ENCODE data around the gene TNFRSF4. TPM values are rescaled to one million over a fixed set of nuclear protein-coding genes. Genes with fewer than 3 reads are reported as not detected.

The TNFRSF4 gene
- total and polyA plus RNA-seq, 9 of the 15 experiments (the other 6 are each of a cell fraction or from before 2014, with no cell fraction given) = 0.07 to 0.44 (median 0.19) TPM; not detected in 5

- CTCF ChIA-PET (ENCODE audit: low intra/inter-chr PET ratio) = no interaction called here
- no peak overlapping the region for H2AFZ ChIP-seq (ENCODE audit: low read depth, low read length)
- H3K9me1 ChIP-seq (ENCODE audit: control insufficient read depth, insufficient read depth, low read length) = no peaks in the 10 kb centered on the region
- TF ChIP-seq CBX2 (IDR thresholded peaks at IDR 0.05; ENCODE audit: insufficient read depth, low read length, poor library complexity, severe bottlenecking) = no peak
- TF ChIP-seq, protein P1, sequence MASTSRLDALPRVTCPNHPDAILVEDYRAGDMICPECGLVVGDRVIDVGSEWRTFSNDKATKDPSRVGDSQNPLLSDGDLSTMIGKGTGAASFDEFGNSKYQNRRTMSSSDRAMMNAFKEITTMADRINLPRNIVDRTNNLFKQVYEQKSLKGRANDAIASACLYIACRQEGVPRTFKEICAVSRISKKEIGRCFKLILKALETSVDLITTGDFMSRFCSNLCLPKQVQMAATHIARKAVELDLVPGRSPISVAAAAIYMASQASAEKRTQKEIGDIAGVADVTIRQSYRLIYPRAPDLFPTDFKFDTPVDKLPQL (IDR thresholded peaks at IDR 0.05; ENCODE audit: extremely low read depth, insufficient read length) = no peak
- TF ChIP-seq GTF2A2 (tag; IDR thresholded peaks at IDR 0.05) = no peak
- no peak for TF ChIP-seq E2F4 (CRISPR knock-in tag; IDR thresholded peaks at IDR 0.05; ENCODE audit: low read depth)
- TF ChIP-seq ZSCAN32 (CRISPR knock-in tag; IDR thresholded peaks at IDR 0.05) = no peak
- ATAC-seq = no peak
- no peaks in the 10 kb centered on the region for H4K20me1 ChIP-seq (replicated peaks; ENCODE audit: control insufficient read depth, insufficient read depth, low read length)
- no peaks in the 10 kb centered on the region; the same call in 1 of the 2 replicates for H3K9me3 ChIP-seq (replicated peaks; ENCODE audit: control insufficient read depth, insufficient read depth, low read depth, low read length)
- H3K9ac ChIP-seq (ENCODE audit: insufficient read depth in 1 of 2, low read depth in 2 of 2, low read length in 2 of 2) = no peak overlapping the region
- H3K27ac ChIP-seq (ENCODE audit: extremely low read depth, low read depth, low read length) = no peak overlapping the region
- no peaks in the 10 kb centered on the region for H3K79me2 ChIP-seq (ENCODE audit: control insufficient read depth, insufficient read depth, low read length)
- intact Hi-C loops (cut with micrococcal nuclease) (no loop called here), in situ Hi-C loops (cut with MboI) (no loop called here)
- H3K4me3 ChIP-seq = no peak overlapping the region
- H3K27me3 ChIP-seq (ENCODE audit: control insufficient read depth in 2 of 2, insufficient read depth in 2 of 2, low read length in 2 of 2) = no peaks in the 10 kb centered on the region; a peak in 1 of 5 replicates
- peaks cover 10 to 27% of the 10 kb centered on the region in 2 experiments for H3K4me1 ChIP-seq (replicated peaks in 1 of 2; ENCODE audit: control insufficient read depth in 2 of 2, insufficient read depth in 2 of 2, low read length in 2 of 2)
- BruUV-seq (replicated peaks) = no TSS peak
- no peaks in the 10 kb centered on the region for H3K36me3 ChIP-seq (ENCODE audit: control insufficient read depth, insufficient read depth, low read length)
- FAIRE-seq = no peak
- DNase-seq (ENCODE audit: extremely low read depth in 1 of 4, low spot score in 3 of 4) = no peak
- H3K4me2 ChIP-seq (ENCODE audit: insufficient read depth, low read length) = no peak overlapping the region
- POLR2A ChIA-PET = interaction anchor here (0.6 to 0.9 kb wide), 2 partner anchors 10 to 16 kb away, joined by 3 to 4 read pairs; no protein-coding TSS in a partner anchor
Observed at GRCh38 chr1:1187938-1188337, 26.0 kb downstream of the TNFRSF4 start.

Data from K562 (cell line).